Stimulated activated effector memory CD8-positive, alpha-beta T cell treated with anti-CD3 and anti-CD28 coated beads, Interleukin-12 subunit alpha, Interleukin-12 subunit beta, amount 100 ng/mL, for 72 hours (primary cell): Measurements from ENCODE around the gene LRTM2.
"Not testable (repeated sequence)": the region's sequence is repeated elsewhere in the genome, so short reads cannot be mapped to it uniquely, and the experiment has no call there.

ENCODE experiments used
- ATAC-seq: fragments of 150-1000 bp; cut with Tn5 transposase; 2 replicates; pipeline ENCODE4 v1.10.0; 2021
- DNase-seq, 2 donors: peaks; one replicate each; pipeline ENCODE4 v3.0.0; 2021 to 2022; ENCODE audit warnings: low spot score in 2 of 2
- H3K27ac Mint-ChIP-seq: one replicate; pipeline ENCODE4 v1.8.0; 2022; ENCODE audit warnings: mild to moderate bottlenecking, mixed read lengths
- H3K36me3 Mint-ChIP-seq: one replicate; pipeline ENCODE4 v1.8.0; 2022; ENCODE audit warnings: mild to moderate bottlenecking, mixed read lengths
- H3K4me1 Mint-ChIP-seq: one replicate; pipeline ENCODE4 v1.8.0; 2022; ENCODE audit warnings: mixed read lengths
- H3K4me3 Mint-ChIP-seq: one replicate; pipeline ENCODE4 v1.8.0; 2022; ENCODE audit warnings: mild to moderate bottlenecking, mixed read lengths
- H3K9me3 Mint-ChIP-seq: one replicate; pipeline ENCODE4 v1.8.0; 2022; ENCODE audit warnings: mixed read lengths

The LRTM2 gene

DNA sequence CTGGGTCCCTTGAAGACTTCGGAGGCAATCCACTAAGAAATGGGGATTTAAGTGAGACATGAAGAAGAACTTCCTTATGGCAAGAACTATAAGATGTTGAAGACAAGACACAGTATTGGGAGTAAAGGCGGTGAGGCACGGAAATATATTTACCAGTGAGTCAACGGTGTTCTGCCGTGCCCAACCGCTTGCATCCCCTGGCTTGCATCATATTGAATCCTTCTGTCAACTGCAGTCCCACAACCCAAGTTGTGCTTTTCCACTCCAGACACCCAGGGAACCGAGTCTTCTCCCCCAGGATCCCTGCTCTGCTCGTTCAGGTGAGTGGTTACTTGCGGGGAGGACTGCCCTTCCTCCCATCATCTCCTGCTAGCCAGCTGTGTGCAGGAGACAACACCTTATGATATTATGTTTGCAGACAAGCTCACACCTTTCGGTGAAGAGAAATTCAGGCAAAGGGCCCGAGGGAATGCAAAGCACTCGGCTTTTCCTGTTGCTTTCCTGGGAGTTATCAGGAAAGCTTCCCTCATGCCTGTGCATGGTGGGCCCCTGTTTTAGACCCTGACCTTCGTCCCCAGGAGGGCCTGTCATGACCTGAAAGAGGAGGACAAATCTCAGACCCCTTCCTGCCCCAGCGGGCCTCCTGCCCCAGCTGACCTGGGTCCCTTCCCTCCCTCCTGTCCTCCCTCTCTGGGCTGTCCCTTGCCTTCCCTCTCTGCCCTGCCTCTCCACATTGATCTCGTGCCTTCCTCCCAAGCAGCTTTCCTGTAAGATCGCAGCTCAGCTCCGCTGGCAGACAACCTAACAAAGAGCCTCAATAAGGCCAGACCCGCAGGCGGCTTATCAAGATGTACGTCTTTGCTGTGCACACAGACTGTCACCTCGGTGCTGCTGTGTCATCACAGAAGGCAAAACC, 4.3 kb upstream of the LRTM2 start:
- Mint-ChIP-seq H3K27ac (peak overlapping the region; percentile 4), H3K9me3 (no peaks in the 10 kb centered on the region)
- ATAC-seq = no peak

DNA sequence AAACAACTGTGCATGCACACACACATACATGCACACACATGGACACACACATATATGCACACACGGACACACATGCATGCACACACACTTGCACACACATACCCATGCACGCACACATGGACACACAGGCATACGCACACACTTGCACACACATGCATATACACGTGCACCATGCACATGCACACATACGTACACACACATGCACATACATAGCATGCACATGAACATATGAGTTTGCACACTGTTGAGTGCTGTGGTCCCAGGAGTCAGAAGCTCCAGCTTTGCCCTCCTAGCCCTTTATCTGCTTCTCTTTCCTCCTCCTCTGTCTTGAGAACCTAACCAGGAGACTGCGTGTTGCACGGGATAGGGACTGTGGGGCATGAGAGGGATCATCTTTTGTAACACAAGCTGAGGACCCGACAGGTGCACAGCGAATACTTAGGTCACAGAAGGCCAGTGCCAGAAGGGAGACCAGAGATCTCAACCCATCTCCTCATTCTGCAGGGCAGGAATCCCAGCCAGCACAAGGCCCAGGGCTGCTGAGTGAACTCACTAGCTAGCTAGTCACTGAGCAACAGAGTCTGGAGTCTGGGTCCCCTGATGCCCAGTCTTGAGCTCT, 3.5 kb upstream of the LRTM2 start:
- H3K27ac Mint-ChIP-seq = no peak overlapping the region
- peaks cover 24% of the 10 kb centered on the region for H3K4me1 Mint-ChIP-seq
- no peaks in the 10 kb centered on the region for H3K9me3 Mint-ChIP-seq
- DNase-seq = no peak
- no peak for ATAC-seq
- H3K36me3 Mint-ChIP-seq = no peaks in the 10 kb centered on the region
- no peak overlapping the region for H3K4me3 Mint-ChIP-seq

More for the DNA sequence above, 4.3 kb upstream of the LRTM2 start:
- Mint-ChIP-seq H3K4me1 (peaks cover 30% of the 10 kb centered on the region), H3K36me3 (no peaks in the 10 kb centered on the region), H3K4me3 (no peak overlapping the region)
- no peak for DNase-seq

DNA sequence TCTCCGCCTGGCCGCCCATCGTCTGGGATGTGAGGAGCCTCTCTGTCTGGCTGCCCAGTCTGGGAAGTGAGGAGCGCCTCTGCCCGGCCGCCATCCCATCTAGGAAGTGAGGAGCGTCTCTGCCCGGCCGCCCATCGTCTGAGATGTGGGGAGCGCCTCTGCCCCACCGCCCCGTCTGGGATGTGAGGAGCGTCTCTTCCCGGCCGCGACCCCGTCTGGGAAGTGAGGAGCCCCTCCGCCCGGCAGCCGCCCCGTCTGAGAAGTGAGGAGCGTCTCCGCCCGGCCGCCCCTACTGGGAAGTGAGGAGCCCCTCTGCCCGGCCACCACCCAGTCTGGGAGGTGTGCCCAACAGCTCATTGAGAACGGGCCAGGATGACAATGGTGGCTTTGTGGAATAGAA, 2.4 kb upstream of the LRTM2 start:
- not testable (repeated sequence) for H3K27ac Mint-ChIP-seq, H3K36me3 Mint-ChIP-seq, ATAC-seq, DNase-seq, H3K4me3 Mint-ChIP-seq, H3K9me3 Mint-ChIP-seq
- H3K4me1 Mint-ChIP-seq = peaks cover 24% of the 10 kb centered on the region

DNA sequence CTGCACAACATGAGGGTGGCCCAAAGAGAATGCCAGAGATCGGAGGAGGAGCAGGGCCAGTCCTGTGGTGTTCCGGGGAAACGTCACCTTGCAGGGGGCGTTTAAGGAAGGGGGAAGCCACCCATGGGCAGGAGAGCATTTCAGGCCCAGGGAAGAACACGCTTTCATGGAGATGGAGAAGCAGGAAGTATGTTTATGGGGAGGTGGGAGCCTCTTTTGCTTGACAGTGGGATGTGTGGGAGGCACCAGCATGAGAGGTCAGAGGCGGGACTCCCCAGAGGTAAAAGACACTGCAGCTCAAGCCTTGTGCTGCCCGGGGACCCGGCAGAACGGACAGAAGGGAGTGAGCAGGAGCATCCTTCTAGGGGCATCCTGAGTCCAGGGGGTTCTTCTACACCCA, 1.3 kb upstream of the LRTM2 start:
- Mint-ChIP-seq H3K4me1 (peaks cover 24% of the 10 kb centered on the region), H3K9me3 (no peaks in the 10 kb centered on the region), H3K4me3 (no peak overlapping the region), H3K27ac (peak overlapping the region; percentile 43), H3K36me3 (no peaks in the 10 kb centered on the region)
- DNase-seq (no peak), ATAC-seq (no peak)

DNA sequence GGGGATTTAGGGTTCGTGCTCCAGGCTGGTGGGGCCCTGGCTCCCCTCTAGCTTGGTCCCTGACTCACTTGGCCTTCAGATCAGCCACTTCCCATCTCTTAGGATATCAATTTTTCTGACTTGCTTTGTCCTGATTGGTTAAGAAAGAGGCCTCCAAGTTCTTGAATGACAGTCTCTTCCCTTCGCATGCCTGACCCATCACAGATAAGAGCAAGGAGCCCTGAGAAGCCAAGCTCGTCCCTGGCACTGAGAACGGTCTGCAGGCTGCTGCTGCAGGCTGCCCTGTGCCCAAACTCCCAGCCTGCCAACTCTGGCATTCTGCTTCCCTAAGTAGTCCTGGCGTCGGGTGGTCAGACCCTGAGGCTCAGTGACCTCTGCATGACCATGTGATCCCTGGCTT, 794 bp upstream of the LRTM2 start:
- Mint-ChIP-seq H3K9me3 (no peaks in the 10 kb centered on the region), H3K27ac (no peak overlapping the region), H3K4me3 (no peak overlapping the region), H3K4me1 (peaks cover 24% of the 10 kb centered on the region), H3K36me3 (no peaks in the 10 kb centered on the region)
- ATAC-seq (no peak), DNase-seq (no peak)

DNA sequence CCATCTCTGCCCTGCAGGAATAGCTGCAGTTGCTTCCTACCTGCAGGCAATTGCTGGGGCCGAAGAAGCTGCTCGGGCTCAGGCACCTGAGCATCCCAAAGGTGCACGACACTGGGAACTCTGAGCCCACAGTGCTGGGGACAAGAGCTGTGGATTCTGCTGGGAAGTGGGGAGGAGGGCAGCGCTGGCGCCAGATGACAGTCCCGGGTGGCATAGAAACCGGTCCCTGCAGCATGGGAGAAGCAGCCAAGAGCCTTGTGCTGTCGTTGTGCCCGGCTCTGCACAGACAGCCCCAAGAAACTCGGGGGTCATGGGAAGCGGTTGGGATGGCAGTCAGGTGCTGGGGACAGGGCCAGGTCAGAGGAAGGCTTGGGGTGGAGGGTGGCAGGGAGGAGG, 529 bp downstream of the LRTM2 start:
- Mint-ChIP-seq H3K4me1 (peaks cover 24% of the 10 kb centered on the region), H3K27ac (no peak overlapping the region), H3K9me3 (no peaks in the 10 kb centered on the region), H3K4me3 (peak overlapping the region; percentile 21), H3K36me3 (no peaks in the 10 kb centered on the region)
- no peak for DNase-seq
- no peak for ATAC-seq

DNA sequence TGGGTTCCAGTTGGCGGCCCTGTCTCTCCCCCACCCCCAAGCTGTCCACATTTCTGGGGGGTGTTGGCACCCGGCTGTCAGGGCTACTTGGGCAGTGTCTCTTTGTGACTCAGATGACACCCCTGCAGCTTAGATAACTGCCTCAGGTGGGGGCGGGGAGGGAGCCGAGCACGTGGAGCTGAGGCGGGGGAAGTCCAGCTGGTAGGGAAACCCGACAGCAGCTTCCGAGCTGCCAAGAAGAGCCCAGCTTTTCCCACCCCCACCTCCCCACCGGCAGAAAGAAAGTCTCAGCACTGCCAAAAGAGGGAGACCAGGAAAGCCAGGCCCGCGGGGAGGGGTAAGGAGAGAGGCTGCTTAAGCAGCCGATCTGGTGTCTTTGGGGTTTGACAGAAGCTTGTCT, 1.4 kb downstream of the LRTM2 start:
- ATAC-seq = no peak
- H3K27ac Mint-ChIP-seq = no peak overlapping the region

DNA sequence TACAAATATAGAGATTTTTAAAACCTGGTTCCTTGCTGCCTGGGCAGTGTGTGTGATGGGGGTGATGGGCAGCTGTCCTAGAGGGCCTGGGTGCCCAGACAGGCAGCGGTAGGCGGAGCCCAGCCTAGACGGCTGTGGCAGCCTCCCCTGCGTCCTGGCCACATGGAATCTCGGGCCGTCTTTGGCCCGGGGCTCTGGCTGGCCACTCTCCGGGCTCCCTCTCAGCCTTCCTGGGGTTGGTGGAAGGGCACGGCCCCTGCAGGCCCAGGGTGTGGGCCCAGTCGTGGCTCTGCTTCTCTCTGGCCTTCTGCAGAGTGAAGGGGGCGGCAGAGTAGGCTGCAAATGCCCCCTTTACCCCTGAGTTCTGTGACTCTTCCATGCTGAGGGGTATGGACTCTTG, 2.3 kb downstream of the LRTM2 start:
- Mint-ChIP-seq H3K9me3 (no peaks in the 10 kb centered on the region), H3K4me1 (peaks cover 24% of the 10 kb centered on the region), H3K27ac (no peak overlapping the region), H3K36me3 (no peaks in the 10 kb centered on the region), H3K4me3 (no peak overlapping the region)
- DNase-seq (no peak), ATAC-seq (no peak)

More for the DNA sequence above, 1.4 kb downstream of the LRTM2 start:
- Mint-ChIP-seq H3K4me1 (peaks cover 24% of the 10 kb centered on the region), H3K9me3 (no peaks in the 10 kb centered on the region), H3K36me3 (no peaks in the 10 kb centered on the region), H3K4me3 (no peak overlapping the region)
- no peak for DNase-seq

DNA sequence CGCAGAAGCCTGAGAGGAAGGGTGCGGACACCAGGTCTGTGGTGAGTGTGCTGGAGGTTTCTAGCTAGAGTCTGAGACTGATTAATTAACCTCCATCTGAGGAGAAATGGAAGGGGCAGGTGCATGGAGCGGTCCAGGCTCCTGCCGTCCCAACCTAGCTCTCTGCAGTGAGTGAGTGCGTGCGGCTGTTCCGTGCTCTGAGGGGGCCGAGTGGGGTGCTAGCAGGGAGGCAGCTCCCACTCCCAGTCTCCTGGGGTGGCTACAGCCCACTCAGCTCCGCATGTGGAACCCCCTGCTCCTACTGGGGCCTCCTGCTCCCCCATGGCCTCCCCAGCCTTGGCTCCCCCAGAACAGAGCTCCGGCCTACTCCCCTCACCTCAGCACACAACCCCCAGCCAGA, 2.9 kb downstream of the LRTM2 start:
- Mint-ChIP-seq H3K4me1 (peaks cover 24% of the 10 kb centered on the region), H3K9me3 (no peaks in the 10 kb centered on the region)
- DNase-seq = no peak

DNA sequence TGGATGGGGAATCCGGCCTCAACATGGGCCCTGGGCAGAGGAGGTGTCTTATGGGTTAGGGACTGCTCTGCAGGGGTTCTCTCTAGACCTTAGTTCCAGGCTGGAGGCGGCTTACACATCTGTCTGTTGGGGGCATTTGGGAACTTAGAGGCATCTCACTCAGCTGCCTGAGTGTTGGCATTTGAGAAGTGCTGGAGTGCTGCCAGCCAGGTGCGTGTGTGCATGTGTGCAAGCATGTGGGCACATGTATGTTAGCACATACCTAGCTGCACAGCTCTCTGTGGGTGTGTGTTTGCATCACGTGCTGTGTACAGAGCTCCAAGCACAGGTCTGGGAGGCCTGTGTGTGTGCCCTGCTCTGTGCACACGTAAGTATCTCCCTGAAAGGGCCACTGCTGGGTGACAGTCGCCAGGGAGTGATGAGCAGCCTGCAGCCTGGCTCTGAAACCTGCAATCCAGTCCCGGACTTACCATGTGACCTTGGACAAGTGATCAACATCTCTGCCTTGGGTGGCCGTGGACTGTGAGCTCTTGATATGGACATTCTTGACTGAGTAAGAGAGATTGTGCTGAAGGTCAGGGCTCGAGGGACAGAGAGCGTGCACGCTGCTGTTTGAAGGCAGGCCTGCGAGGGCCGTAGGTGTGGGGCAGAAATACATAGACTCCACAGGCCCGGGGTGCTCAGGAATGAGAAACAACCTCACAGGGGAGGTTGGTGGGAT, 5.2 kb downstream of the LRTM2 start:
- Mint-ChIP-seq H3K4me3 (no peak overlapping the region), H3K36me3 (no peaks in the 10 kb centered on the region), H3K27ac (no peak overlapping the region), H3K4me1 (peaks cover 7% of the 10 kb centered on the region), H3K9me3 (no peaks in the 10 kb centered on the region)
- ATAC-seq (no peak), DNase-seq (no peak)

More for the DNA sequence above, 2.9 kb downstream of the LRTM2 start:
- Mint-ChIP-seq H3K4me3 (no peak overlapping the region), H3K36me3 (no peaks in the 10 kb centered on the region), H3K27ac (no peak overlapping the region)
- no peak for ATAC-seq

DNA sequence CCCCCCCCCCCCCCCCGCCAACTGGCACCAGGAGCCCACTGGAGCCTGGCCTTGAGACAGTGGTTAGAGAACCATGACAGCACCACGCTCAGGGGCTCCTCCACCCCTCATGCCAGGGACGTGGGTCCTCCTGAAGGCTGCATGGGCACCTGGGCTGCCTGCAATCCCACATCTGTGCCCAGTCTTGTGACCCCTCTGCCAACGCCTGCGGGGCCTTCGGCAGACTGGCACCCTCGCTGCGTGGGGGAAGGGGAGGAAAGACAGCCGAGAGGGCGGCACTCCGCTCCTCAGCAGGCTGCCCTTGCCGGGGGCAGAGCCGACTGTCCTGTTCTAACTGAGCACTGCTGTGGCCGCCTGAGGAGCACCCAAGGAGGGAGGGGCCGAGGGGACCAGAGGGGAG, 6.0 kb downstream of the LRTM2 start:
- Mint-ChIP-seq H3K4me3 (no peak overlapping the region), H3K9me3 (no peaks in the 10 kb centered on the region), H3K27ac (no peak overlapping the region), H3K36me3 (no peaks in the 10 kb centered on the region), H3K4me1 (no peaks in the 10 kb centered on the region)
- DNase-seq (no peak), ATAC-seq (no peak)

DNA sequence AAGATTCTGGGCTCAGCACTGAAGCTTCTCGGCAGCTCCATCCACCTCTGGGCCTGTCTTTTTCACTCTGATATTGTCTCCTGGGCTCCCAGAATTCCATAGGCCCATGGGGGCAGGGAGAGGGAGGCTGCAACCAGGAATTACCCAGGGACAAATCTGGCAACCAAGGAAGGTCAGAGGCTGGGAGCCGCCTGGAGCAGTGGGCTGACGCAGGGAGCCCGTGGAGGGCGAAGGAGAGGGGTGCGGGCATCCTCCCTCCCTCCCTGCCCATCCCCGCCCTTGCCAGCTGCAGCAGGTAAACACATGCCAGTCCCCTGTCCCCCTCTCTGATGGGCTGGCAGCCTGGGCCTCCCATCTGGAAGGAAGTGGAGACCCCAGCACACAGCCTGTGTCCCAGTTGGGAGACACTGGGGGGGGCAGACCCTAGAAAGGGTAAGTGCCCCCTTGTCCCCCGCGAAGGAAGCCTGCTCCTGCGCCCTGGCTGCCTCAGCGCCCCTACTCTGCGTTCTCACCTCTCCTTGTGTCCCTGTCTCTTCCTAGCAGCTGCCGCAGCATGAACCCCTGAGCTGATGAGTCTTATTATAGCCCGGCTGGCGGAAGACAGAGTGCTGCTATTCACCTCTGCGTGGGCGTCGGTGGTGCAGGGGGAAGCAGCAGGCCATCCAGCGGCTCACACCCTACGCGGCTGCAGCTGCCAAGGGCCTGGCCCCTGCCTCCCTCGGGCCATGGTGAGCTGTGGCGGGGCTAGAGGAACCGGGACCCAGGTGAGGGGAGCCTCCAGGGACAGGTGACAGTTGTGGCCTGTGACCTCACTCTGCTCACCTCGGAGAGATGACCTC, 6.7 kb downstream of the LRTM2 start:
- no peaks in the 10 kb centered on the region for H3K36me3 Mint-ChIP-seq
- no peak overlapping the region for H3K27ac Mint-ChIP-seq
- H3K4me3 Mint-ChIP-seq = no peak overlapping the region
- DNase-seq (no peak), ATAC-seq (no peak)
- no peaks in the 10 kb centered on the region for H3K4me1 Mint-ChIP-seq
- H3K9me3 Mint-ChIP-seq = no peaks in the 10 kb centered on the region

DNA sequence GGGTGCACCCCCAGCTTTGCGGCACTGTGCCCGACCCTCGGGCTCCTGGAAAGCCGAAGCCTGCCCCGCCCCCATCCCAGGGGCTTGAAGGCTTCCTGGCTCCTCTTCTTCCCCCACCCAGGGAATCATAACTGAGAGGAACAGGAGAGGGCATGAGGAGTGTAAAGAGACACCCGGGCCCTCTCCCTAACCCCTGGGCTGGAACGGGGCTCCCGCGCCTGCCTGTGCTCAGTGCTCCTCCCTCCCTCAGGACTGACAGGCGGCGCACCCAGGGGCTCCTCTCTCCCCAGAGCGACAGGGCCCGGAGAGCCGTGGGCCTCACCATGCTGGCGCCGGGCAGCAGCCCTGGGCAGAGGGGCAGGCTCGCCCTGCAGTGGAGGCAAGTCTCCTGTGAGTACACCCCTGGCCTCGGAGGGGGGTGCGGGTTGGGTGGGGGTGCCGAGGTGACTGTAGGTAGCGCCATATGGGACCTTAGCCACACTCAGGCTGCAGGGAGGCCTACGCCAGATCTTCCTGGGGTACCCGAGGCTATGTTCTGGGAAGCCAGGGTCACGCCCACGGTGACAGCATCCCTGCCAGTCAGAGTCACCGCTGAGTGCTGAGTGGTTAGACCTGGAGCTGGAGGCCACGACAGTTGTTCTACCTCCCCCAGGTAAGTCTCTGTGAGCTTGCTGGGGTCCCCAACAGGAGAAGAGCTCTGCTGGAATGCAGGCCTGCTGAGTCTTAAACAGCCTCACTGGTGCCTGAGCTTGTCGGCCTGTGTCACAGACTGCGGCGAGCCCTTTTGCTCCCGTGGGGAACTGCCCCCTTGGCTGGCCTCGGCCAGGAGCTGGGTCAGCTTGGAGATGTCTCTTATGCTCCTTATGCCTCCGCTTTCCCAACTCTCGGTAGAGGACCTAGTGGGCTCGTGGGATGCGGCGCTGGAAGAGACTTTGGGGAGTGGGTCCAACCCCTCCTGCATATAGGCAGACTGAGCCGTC, 7.8 kb downstream of the LRTM2 start:
- Mint-ChIP-seq H3K4me3 (no peak overlapping the region), H3K36me3 (no peaks in the 10 kb centered on the region), H3K27ac (no peak overlapping the region), H3K9me3 (no peaks in the 10 kb centered on the region), H3K4me1 (no peaks in the 10 kb centered on the region)
- ATAC-seq (no peak), DNase-seq (no peak)

DNA sequence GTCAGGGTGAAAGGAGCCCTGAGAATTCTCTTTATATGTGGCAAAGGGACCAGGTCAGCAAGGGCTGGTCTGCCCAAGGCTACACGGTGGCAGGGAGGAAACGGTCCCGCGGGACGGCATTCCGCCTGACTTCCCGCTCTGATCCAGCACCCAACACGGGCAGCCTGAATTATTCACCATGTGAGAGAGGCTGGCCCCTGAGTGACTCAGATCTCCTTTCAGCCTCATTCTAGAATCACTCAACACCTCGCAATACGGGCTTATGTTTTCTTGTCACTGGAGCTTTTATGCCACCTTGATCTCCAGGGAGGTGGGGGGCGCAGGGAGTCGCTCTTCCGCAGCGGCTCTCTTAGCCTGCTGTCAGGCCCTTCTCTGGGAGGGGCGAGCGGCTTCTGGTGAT, 8.5 kb downstream of the LRTM2 start:
- Mint-ChIP-seq H3K4me3 (no peak overlapping the region), H3K27ac (no peak overlapping the region), H3K9me3 (no peaks in the 10 kb centered on the region), H3K4me1 (no peaks in the 10 kb centered on the region), H3K36me3 (no peaks in the 10 kb centered on the region)
- ATAC-seq (no peak), DNase-seq (no peak)
